ENCODE results near the gene PAK4. TPM values are rescaled to one million over a fixed set of nuclear protein-coding genes. Genes with fewer than 3 reads are reported as not detected.

PAK4 gene
- total and polyA plus RNA-seq, 2 of the 8 experiments (the other 6 are each of a cell fraction or from before 2014, with no cell fraction given), result 50.7 to 64.4 TPM

DNA sequence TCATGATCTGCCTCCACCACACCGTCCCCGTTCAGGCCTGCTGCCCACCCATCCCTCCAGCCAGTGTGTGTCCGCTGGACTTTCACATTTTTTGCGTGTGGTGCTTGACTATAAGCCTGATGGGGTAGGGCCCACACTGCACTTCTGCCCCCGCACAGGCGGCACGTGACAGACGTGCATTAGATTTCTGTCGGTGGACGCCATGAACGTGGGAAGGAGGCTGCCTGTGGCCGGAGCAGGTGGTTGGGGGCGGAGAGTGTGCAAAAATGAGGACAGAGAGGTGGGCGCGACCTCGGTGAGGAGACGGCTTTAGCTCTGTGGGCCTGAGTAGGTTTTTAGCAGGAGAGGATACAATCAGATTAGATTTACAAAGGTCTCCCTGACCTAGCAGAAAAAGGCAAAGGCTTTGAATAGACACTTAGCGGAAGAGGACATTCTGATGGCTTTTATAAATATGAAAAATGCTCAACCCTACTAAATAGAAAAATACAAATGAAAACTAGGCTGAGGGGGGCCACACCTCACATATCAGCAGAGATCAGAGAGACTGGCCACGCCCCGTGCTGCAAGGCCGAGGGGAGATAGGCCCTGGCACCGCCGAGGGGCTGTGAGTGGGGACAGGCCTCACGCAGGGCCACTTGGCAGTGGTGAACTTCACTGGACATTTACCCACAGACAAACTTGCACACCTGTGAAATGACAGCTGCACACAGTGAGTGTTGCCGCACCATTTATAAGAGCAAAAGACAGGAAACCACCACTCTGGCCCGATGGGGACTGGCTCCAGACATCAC, 25.4 kb downstream of the PAK4 start:
- Histone ChIP-seq H3K23ac (ENCODE audit: insufficient read length) (no peak overlapping the region), H2AFZ (ENCODE audit: low read length) (no peak overlapping the region), H3K56ac (replicated peaks; ENCODE audit: insufficient read length, low read depth, low read length) (no peak overlapping the region), H3K4me2 (ENCODE audit: insufficient read depth in 1 of 2, low read depth in 2 of 2, low read length in 2 of 2) (no peak overlapping the region), H3K23me2 (ENCODE audit: low read depth, low read length) (0 out of 2 replicates have a peak, but pooled peaks cover 2% of the 10 kb centered on the region), H3K9ac (replicated peaks in 1 of 4; ENCODE audit: extremely low read depth in 1 of 4, low read depth in 3 of 4, low read length in 3 of 4) (no peak overlapping the region), H2BK12ac (ENCODE audit: low read depth, low read length) (no peak overlapping the region), H3K14ac (ENCODE audit: insufficient read length) (no peak overlapping the region), H3K27me3 (replicated peaks in 1 of 4; ENCODE audit: control insufficient read depth in 3 of 4, extremely low read depth in 1 of 4, insufficient read depth in 3 of 4, low read length in 3 of 4) (no peaks in the 10 kb centered on the region), H3K79me1 (ENCODE audit: low read depth, low read length) (peaks cover 15% of the 10 kb centered on the region), H3K4ac (replicated peaks; ENCODE audit: insufficient read length, low read depth, low read length) (no peak overlapping the region), H3K79me2 (ENCODE audit: control insufficient read depth in 1 of 2, insufficient read depth in 2 of 2, low read length in 2 of 2) (peaks cover 3 to 41% of the 10 kb centered on the region in 2 experiments; a peak in 3 of 4 replicates), H3K4me1 (replicated peaks in 1 of 4; ENCODE audit: control insufficient read depth in 3 of 4, insufficient read depth in 4 of 4, low read length in 3 of 4) (peaks cover 13 to 39% (median 21%) of the 10 kb centered on the region in 4 experiments), H2BK20ac (ENCODE audit: low read length) (no peak overlapping the region), H4K5ac (ENCODE audit: insufficient read length, low read depth, low read length) (no peak overlapping the region), H3K9me3 (ENCODE audit: insufficient read depth in 2 of 2, low read depth in 1 of 2, low read length in 1 of 2) (no peaks in the 10 kb centered on the region), H4K8ac (ENCODE audit: extremely low read depth, insufficient read depth, low read length) (no peak overlapping the region), H4K91ac (replicated peaks; ENCODE audit: insufficient read length, low read length) (no peak overlapping the region), H3K27ac (ENCODE audit: low read depth, low read length) (no peak overlapping the region), H3K4me3 (ENCODE audit: extremely low read depth in 1 of 4, insufficient read depth in 2 of 4, low read depth in 3 of 4, low read length in 4 of 4) (no peak overlapping the region), H3K36me3 (ENCODE audit: control insufficient read depth in 2 of 4, insufficient read depth in 4 of 4, low read length in 3 of 4) (peaks cover 0 to 5% (median 0%) of the 10 kb centered on the region in 4 experiments; a peak in 2 of 8 replicates), H2BK15ac (ENCODE audit: low read length) (no peak overlapping the region), H2BK5ac (ENCODE audit: low read depth, low read length) (no peak overlapping the region), H2AK5ac (ENCODE audit: low read depth, low read length) (0 out of 2 replicates have a peak overlapping the region, but pooled peaks have one; percentile 65), H3K18ac (ENCODE audit: extremely low read depth, low read length) (no peak overlapping the region), H4K20me1 (replicated peaks in 1 of 2; ENCODE audit: control insufficient read depth in 1 of 2, insufficient read depth in 2 of 2, low read length in 2 of 2) (peaks cover 10 to 32% of the 10 kb centered on the region in 2 experiments), H2BK120ac (replicated peaks; ENCODE audit: low read depth, low read length) (no peak overlapping the region)
- DNase-seq (ENCODE audit: low read depth in 1 of 2, low spot score in 2 of 2) (no peak), FAIRE-seq (no peak)
- WGBS, 2 experiments (ENCODE audit: extremely low coverage in 1 of 2, insufficient coverage in 1 of 2, insufficient read length in 1 of 2, insufficient replicate concordance in 2 of 2, low coverage in 1 of 2, low lambda C conversion rate in 2 of 2, missing lambda C conversion rate in 1 of 2), result 91% methylated on average over 26 of the region's 26 CpGs; no CpG with 5 or more reads in 1 of the 2 experiments
- ChIA-PET CTCF (ENCODE audit: partially characterized antibody) (interaction anchor here (0.8 to 5.8 kb wide), 9 partner anchors 9 to 52 kb away, joined by 3 to 27 read pairs (median 4); no protein-coding TSS in a partner anchor), POLR2A (ENCODE audit: partially characterized antibody) (interaction anchor here (0.7 to 2.9 kb wide), 3 partner anchors 11 to 54 kb away, joined by 3 to 9 read pairs (median 3); no protein-coding TSS in a partner anchor)
- no peak for TF ChIP-seq SIRT6 (IDR thresholded peaks at IDR 0.05; ENCODE audit: low read length)
- no peak for TF ChIP-seq CBX5 (IDR thresholded peaks at IDR 0.05; ENCODE audit: low read depth, low read length)
- no peak for TF ChIP-seq ZNF274 (IDR thresholded peaks at IDR 0.05; ENCODE audit: borderline replicate concordance, extremely low read depth, low read length)
- TF ChIP-seq NANOG (IDR thresholded peaks at IDR 0.05; ENCODE audit: insufficient read depth, low read depth, low read length, poor library complexity, severe bottlenecking), result no peak
- TF ChIP-seq EZH2 (IDR thresholded peaks at IDR 0.05; ENCODE audit: low read depth, low read length, severe bottlenecking), result no peak
- TF ChIP-seq JUND (IDR thresholded peaks at IDR 0.05; ENCODE audit: low read length), result no peak
